ENCODE data around the gene AKR1C1.

DNA sequence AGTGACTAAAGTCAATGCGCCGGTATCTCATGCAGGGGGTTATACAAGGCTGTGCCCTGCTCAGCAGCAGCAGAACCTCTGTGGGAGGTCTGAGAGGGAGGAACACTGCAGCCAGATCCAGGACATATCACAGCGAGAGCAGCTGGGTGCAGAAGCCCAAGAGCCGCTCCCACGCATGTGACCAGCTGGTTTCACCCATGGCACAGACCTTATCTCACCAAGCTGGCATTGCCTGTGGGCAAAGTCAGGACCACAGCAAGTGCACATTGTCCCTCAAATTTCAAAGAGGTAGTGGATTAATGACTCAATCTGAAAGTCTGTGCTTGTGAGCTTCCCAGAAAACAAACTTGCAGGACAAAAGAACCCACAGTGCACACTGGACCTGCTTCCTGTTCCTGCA lies 31.6 kb upstream of the AKR1C1 start:
- TF ChIP-seq, protein P1, sequence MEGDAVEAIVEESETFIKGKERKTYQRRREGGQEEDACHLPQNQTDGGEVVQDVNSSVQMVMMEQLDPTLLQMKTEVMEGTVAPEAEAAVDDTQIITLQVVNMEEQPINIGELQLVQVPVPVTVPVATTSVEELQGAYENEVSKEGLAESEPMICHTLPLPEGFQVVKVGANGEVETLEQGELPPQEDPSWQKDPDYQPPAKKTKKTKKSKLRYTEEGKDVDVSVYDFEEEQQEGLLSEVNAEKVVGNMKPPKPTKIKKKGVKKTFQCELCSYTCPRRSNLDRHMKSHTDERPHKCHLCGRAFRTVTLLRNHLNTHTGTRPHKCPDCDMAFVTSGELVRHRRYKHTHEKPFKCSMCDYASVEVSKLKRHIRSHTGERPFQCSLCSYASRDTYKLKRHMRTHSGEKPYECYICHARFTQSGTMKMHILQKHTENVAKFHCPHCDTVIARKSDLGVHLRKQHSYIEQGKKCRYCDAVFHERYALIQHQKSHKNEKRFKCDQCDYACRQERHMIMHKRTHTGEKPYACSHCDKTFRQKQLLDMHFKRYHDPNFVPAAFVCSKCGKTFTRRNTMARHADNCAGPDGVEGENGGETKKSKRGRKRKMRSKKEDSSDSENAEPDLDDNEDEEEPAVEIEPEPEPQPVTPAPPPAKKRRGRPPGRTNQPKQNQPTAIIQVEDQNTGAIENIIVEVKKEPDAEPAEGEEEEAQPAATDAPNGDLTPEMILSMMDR (IDR thresholded peaks at IDR 0.05) = no peak
- no peak for TF ChIP-seq ZFX (IDR thresholded peaks at IDR 0.05; ENCODE audit: borderline replicate concordance)
